Measurements from ENCODE around the gene VAMP4.

DNA sequence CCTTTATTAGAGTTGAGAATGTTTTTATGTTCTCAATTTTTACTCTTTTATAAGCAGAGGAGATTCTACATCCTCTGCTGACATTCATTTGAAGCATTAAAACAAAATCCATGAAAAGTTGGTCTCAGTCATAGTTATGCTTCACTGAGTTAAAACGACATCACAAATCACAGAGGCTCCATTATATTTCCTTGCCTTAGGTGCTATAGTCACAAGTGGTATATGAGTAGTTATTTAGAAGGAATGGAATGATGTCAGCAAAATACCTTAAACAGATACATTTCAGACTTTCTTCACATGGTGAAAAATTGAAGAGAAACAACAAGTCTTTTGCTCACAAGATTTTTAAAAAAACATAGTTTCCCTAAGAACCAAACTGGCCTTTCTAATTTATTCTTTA lies 27.9 kb upstream of the VAMP4 start:
- no peak for TF ChIP-seq TCF4 (CRISPR knock-in tag; IDR thresholded peaks at IDR 0.05; ENCODE audit: borderline replicate concordance)
- TF ChIP-seq ZFP3 (CRISPR knock-in tag; IDR thresholded peaks at IDR 0.05): no peak
- TF ChIP-seq, protein P1, sequence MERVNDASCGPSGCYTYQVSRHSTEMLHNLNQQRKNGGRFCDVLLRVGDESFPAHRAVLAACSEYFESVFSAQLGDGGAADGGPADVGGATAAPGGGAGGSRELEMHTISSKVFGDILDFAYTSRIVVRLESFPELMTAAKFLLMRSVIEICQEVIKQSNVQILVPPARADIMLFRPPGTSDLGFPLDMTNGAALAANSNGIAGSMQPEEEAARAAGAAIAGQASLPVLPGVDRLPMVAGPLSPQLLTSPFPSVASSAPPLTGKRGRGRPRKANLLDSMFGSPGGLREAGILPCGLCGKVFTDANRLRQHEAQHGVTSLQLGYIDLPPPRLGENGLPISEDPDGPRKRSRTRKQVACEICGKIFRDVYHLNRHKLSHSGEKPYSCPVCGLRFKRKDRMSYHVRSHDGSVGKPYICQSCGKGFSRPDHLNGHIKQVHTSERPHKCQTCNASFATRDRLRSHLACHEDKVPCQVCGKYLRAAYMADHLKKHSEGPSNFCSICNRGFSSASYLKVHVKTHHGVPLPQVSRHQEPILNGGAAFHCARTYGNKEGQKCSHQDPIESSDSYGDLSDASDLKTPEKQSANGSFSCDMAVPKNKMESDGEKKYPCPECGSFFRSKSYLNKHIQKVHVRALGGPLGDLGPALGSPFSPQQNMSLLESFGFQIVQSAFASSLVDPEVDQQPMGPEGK (CRISPR knock-in tag; IDR thresholded peaks at IDR 0.05; ENCODE audit: borderline replicate concordance): no peak
- TF ChIP-seq TOX (CRISPR knock-in tag; IDR thresholded peaks at IDR 0.05; ENCODE audit: borderline replicate concordance): no peak
